NCI-H1105 (cell line): ENCODE measurements around the gene TSPAN7.

Source experiments
- DNase-seq: peaks from one replicate; lab custom pipeline; 2025; lab: John Stamatoyannopoulos, UW

The TSPAN7 gene

DNA sequence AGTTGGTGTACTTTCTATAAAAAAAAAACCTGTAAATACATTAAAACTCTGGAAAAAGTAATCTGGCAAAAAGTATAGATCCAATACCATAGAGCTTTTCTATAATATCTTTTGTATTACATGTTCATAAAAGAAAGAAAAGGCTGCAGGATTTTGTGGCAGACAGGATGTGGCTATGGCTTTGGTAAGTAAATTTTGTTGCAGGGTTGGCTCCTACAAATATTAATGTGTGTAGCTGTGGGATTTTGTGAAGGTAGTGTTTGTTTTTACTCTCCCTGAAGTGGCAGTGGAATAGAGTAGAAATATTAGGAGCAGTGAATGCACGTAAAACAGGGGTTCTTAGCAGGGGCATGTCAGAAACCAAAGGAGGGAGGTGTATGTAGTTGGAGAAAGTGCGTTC, 84.8 kb downstream of the TSPAN7 start:
- DNase-seq, result no peak

DNA sequence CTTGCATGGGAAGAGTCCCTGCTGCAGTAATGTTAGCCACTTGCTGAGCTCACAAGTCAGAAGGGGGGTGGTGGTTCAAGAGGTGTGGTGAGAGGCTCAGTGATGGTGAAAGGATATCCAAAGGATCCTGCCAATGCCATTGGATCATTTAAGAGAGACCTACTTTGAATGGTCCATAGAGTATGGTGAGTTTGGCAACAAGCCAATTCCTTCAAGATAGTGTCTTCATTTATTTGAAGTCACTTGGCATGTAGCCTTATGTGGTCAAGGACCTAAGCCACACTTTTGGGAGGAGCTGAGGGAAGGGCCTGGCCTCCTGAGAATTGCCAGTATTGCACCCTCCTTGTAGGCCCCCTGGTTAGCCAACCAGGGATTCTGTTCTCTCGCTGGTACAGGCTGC, 87.9 kb downstream of the TSPAN7 start:
- DNase-seq, result no peak

DNA sequence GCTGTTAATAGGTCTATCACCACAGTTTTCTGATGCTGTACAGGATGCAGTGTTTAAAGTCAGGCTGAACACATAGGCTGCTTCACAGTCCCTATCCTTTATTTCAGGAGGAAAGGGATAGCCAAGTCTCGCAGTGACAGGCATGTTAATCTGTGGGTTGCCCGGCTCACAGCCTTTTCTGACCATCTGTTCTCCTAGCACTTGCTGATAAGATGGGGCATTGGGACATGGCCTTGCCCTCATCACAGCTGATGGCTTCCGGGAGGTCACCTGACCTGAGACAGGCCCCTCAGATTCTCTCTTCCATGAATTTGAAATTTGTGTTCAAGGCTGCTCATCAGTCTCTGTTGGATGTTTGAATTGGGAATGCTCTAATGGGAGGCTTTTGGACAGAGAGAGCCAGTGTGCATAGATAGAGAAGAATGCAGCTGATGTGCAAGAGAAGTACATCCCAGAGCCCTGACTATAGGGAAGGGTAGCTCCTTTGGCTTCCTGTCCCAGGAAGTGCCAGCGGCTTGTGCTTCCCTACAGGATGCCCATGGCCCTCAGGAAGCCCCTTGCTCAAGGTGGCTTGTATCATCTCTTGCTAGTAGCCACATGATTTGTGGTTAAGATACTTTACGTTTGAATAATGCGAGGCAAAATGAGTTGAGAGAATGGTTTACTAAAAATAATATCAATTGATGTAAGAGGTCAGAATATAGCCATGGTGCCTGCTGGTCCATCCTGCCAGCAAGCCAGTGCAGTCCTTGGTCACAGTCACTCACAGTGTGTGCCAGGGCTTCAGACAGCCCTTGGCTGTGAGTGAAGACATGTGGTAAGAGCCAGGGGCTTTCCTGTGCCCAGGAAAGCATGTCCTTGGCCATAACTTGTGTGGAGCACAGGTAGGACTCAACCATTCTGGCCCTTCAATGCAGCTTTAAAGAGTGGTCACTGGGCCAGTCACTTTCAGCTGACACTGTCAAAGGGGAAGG, 88.6 kb downstream of the TSPAN7 start:
- DNase-seq, result no peak

- no peak for DNase-seq
Observed at GRCh38 chrX:38651625-38652601, 90.6 kb downstream of the TSPAN7 start.

GRCh38 chrX:38652934-38653442, 91.6 kb downstream of the TSPAN7 start:
- DNase-seq, result no peak

DNA sequence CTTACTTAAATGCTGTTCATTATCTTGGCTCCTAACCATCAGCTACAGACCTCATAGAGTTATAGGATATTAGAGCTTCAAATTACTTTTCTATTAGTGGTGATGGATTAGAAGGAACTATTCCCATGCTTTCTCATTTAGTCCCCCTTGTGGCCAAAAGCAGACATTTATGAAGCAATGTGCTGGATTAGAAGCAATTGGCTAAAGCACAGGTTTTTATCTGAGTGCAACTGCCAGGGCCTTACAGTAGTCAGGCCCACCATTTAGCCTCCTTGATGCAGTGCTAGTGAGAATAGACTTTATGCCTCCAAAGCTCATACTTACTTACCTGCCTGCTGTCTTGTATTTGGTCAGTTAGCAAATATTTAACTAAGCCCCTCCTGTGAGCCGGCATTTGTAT, 93.0 kb downstream of the TSPAN7 start:
- DNase-seq, result peak; percentile 21

DNA sequence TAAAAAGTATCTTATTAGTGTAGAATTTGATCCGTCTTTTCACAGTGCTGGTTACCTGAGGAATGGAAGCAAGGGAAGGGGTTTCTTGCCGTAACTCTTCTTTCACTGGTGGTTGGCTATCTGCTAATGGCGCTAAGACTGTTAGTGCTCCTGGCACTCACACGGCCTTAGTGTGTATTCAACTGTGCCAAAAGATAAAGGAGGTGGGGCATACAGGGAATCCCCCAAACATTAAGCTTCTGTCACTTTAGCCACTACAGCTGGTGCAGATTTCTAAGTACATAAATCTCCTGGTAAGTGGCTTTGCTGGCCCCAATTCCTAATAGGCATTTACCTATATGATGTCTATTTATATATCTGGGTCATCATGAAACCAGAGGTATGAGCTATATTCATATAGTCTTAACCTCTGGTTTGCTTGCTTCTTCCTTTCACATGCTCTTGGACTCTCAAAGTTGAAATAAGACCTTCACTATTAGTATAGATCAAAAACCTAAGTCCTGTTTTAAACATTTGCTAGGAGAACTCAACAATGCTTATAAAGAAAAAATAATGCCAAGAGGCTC, 95.1 kb downstream of the TSPAN7 start:
- no peak for DNase-seq

DNA sequence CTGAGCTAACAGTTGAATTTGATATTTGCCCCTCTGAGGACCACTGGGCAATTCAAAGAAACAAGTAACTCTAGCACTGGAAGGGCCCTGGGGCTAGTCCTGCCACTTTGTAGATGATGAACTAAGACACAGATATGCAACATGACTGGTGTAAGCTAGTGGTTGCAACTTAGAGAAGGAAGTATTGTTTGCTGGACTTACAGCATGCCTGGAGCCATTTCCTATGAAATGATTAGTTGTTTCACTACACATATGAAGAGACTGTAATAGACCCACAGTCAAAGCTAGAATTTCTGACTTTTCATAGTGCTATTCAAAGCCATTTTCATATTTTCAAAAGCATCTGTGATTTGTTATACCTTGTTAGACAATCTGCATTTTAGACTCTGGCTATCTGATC, 96.2 kb downstream of the TSPAN7 start:
- DNase-seq, result no peak

GRCh38 chrX:38660395-38661102, 99.2 kb downstream of the TSPAN7 start:
- no peak for DNase-seq

DNA sequence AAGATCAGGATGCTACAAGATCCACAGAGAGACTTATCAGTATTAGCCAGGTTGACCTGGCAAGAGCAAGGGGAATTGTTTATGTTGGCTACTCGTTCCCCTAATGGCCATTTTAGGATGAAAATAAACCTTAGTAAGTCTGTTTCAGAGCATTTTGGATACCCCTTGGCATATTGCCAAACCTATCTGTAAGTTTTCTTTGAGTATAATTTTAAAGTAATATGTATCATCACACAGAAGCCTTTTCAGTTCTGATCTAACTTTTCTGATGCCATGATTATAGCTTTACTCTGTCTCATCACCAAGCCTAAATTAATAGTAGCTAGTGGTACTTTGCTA, 99.7 kb downstream of the TSPAN7 start:
- DNase-seq, result no peak

DNA sequence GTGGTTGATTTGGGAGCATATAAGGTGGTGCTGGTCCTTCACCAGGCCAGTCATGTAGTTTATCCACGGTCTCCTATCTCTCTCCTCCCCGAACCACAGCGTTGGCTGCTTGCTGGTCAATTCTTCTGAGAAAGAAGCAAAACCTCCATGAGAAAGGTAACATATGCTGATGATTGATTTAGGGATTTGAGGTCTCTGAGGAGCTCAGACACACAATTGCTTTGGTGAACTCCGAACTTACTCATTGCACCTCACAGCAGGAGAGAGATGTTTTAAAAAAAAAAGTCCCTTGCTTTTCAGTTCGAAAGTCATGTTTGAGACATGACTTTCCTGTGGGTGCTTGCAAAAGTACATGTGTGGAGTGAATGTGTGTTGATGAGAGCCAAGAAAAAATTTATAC, 100.2 kb downstream of the TSPAN7 start:
- no peak for DNase-seq

DNA sequence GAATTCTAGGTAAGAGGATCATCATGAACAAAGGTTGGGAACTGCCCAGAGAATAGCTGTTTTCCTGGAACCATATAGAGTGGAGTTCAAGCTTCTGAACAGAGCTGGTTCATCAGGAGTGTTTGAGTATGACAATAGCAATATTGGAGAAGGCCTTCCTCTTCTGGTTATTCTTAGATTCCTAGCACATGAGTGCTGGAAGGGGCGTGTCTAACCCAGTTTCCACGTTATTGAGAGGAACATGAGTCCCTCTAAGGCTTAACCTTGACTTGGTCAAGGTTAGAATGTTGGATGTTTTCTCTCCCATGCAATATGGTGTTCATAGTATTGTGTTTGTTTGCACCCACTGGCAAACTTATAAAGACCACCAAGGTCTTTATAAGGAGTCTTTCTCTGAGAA, 101.3 kb downstream of the TSPAN7 start:
- no peak for DNase-seq

DNA sequence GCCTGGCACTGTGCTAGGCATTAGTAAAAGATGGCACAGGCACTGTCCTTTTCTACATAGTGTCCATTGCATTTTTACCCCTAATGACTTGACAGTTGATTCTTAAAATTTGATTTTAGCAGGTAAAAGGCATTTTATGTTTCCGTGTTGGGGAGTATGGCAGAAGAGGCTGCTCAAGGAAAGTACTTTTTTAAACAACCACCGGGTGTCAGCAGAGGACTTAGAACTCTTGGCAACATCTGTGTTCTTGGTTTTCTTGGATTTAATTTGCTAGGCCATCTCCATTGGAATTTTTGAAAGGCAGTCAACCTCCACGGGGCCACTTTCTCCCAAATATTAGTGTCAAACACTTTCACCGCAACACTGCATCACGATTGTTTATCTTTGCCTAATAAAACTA, 102.9 kb downstream of the TSPAN7 start:
- DNase-seq, result peak; percentile 20

GRCh38 chrX:38666909-38667308, 105.6 kb downstream of the TSPAN7 start:
- no peak for DNase-seq

DNA sequence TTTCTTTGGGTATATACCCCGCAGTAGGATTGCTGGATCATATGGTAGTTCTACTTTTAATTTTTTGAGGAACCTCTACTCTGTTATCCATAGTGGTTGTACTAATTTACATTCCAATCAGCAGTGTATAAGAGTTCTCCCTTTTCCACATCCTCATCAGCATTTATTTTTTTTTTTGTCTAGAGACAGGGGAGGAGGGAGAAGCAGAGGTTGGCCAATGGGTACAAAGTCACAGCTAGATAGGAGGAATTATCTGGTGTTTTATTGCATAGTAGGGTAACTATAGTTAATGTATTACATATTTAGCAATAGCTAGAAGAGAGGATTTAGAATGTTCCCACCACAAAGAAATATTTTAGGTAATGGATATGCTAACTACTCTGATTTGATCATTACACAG, 107.4 kb downstream of the TSPAN7 start:
- DNase-seq, result no peak

DNA sequence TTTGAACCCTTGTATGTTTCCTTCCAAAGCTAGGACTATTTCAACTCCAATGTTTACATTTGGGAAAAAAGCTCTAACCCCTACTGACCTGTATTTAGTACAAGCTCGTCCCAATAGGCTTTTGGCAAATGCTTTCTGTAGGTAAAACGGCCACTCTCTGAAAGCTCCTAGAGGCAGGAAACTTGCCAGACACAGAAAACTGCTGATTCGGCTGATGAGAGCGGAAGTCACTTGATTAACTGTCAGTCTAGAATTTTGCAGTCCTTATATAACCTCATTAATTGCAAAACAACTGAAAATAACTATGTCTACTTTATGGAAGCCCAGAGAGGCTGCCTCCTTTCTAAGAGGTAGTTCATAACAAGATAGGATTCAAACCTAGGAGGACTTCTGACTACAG, 108.1 kb downstream of the TSPAN7 start:
- no peak for DNase-seq

GRCh38 chrX:38672646-38673045, 111.3 kb downstream of the TSPAN7 start:
- no peak for DNase-seq

DNA sequence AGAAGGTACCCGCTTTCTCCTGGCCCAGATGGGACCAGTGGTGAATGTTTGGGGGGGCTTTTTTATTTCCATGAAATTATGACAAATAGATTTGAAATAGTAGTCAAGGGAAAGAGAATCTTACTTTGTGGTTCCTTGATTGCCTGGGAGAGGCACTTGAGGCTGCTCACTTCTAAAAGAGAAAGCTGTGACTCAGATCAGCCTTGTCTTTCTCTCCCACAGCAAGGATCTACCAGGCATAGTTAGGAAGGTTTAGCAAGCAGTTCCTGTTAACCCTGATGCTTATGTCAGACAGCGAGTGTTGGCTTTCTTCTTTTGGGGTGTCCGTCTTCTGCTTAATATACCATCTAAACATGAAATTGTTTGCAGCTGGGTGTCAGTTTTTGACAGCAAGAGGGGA, 114.5 kb downstream of the TSPAN7 start:
- no peak for DNase-seq

GRCh38 chrX:38678183-38678582, 116.8 kb downstream of the TSPAN7 start:
- DNase-seq, result no peak

GRCh38 chrX:38678821-38679220, 117.5 kb downstream of the TSPAN7 start:
- DNase-seq, result no peak

DNA sequence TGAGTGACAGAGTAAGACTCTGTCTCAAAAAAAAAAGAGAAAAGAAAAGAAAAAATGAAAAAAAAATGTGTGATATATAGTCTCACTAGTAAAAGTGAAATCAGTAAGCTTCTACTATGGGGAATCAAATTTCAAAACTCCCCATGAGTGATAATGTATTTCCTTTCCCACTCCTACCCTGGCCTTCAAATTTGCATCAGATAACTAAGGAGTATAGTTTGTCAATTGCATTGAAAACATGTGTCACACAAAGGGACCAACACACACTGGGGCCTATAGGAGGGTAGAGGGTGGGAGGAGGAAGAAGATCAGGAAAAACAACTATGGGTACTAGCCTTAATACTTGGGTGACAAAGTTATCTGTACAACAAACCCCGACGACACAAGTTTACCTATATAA, 118.4 kb downstream of the TSPAN7 start:
- no peak for DNase-seq

DNA sequence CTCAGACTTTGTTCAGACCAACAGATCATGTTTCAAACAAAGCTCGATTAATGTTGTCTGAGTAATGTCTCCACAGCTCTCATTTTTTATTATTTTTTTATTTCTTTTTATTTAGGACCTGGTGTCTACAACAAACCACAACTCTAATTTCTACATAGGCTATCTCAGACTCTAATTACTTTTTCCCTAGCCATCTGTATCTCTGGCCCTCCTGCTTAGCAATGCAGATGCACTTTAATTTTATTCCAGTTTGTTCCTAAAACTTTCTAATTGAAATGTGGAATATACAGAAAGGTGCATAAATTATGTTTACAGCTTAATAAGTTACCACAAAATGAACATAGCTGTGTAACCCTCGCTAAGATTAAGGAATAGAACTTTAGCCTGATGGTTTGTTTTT, 120.8 kb downstream of the TSPAN7 start:
- DNase-seq, result no peak
